HCT116 (cell line): ENCODE data around the gene CTRB2.

ENCODE experiments used
- CBX3 ChIP-seq: IDR thresholded peaks from 2 replicates; pipeline ENCODE4 v1.6.1; 2012; ENCODE audit warnings: low read depth
- EZH2 ChIP-seq: fragments of 200-600 bp; sonication (generic); IDR thresholded peaks from 2 replicates; pipeline ENCODE4 v1.6.1; 2017; ENCODE audit warnings: antibody characterized with exemption, mixed run types
- EZH2phosphoT487 ChIP-seq: fragments of 200-600 bp; IDR thresholded peaks from 2 replicates; pipeline ENCODE4 v1.6.1; 2018; ENCODE audit warnings: antibody characterized with exemption, borderline replicate concordance
- JUND ChIP-seq: IDR thresholded peaks from 2 replicates; pipeline ENCODE4 v1.6.1; 2012
- POLR2A ChIP-seq: IDR thresholded peaks from 2 replicates; pipeline ENCODE4 v1.7.0; 2011; ENCODE audit warnings: borderline replicate concordance; ENCODE audit not compliant: insufficient read depth, insufficient read length; ENCODE audit errors: extremely low read depth
- SP1 ChIP-seq: IDR thresholded peaks from 2 replicates; pipeline ENCODE4 v1.6.1; 2012; ENCODE audit warnings: low read depth
- YY1 ChIP-seq: IDR thresholded peaks from 2 replicates; pipeline ENCODE4 v1.6.1; 2011; ENCODE audit warnings: low read length, low read depth, moderate library complexity, mild to moderate bottlenecking; ENCODE audit not compliant: insufficient replicate concordance; ENCODE audit errors: extremely low read depth
- ZNF274 ChIP-seq: fragments of 200-500 bp; sonication (Bioruptor generic); IDR thresholded peaks from 2 replicates; pipeline ENCODE4 v1.6.1; 2014; ENCODE audit warnings: mild to moderate bottlenecking, low read depth, low read length, inconsistent platforms
- TF ChIP-seq, protein P1 (sequence below), 3 experiments: fragments of 200-600 bp in 1 of 3; sonication (generic) in 1 of 3; IDR thresholded peaks in 2 of 3; conservative IDR thresholded peaks in 1 of 3; 2 replicates each; pipeline ENCODE4 v1.5.1; 2012 to 2017; ENCODE audit warnings: low read depth in 2 of 3, low read length in 2 of 3, antibody characterized with exemption in 1 of 3, borderline replicate concordance in 1 of 3, control low read depth in 1 of 3, mild to moderate bottlenecking in 1 of 3, mixed read lengths in 1 of 3, mixed run types in 1 of 3, moderate library complexity in 1 of 3; ENCODE audit not compliant: insufficient read depth in 1 of 3
- TF ChIP-seq, protein P2 (sequence below): IDR thresholded peaks from 2 replicates; pipeline ENCODE4 v1.6.1; 2012
- TF ChIP-seq, protein P3 (sequence below): IDR thresholded peaks from 2 replicates; pipeline ENCODE4 v1.6.1; 2012; ENCODE audit warnings: low read depth

- TF ChIP-seq, protein P1, sequence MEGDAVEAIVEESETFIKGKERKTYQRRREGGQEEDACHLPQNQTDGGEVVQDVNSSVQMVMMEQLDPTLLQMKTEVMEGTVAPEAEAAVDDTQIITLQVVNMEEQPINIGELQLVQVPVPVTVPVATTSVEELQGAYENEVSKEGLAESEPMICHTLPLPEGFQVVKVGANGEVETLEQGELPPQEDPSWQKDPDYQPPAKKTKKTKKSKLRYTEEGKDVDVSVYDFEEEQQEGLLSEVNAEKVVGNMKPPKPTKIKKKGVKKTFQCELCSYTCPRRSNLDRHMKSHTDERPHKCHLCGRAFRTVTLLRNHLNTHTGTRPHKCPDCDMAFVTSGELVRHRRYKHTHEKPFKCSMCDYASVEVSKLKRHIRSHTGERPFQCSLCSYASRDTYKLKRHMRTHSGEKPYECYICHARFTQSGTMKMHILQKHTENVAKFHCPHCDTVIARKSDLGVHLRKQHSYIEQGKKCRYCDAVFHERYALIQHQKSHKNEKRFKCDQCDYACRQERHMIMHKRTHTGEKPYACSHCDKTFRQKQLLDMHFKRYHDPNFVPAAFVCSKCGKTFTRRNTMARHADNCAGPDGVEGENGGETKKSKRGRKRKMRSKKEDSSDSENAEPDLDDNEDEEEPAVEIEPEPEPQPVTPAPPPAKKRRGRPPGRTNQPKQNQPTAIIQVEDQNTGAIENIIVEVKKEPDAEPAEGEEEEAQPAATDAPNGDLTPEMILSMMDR (IDR thresholded peaks at IDR 0.05 in 2 of 3, conservative IDR thresholded peaks at IDR 0.05 in 1 of 3; ENCODE audit: borderline replicate concordance in 1 of 3, insufficient read depth in 1 of 3, low read depth in 2 of 3, low read length in 2 of 3) = peak in 1 of 3 experiments; percentile 22; a peak in 1 of 6 replicates
- TF ChIP-seq, protein P2, sequence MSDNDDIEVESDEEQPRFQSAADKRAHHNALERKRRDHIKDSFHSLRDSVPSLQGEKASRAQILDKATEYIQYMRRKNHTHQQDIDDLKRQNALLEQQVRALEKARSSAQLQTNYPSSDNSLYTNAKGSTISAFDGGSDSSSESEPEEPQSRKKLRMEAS = no peak
- no peak for TF ChIP-seq JUND
- TF ChIP-seq, protein P3, sequence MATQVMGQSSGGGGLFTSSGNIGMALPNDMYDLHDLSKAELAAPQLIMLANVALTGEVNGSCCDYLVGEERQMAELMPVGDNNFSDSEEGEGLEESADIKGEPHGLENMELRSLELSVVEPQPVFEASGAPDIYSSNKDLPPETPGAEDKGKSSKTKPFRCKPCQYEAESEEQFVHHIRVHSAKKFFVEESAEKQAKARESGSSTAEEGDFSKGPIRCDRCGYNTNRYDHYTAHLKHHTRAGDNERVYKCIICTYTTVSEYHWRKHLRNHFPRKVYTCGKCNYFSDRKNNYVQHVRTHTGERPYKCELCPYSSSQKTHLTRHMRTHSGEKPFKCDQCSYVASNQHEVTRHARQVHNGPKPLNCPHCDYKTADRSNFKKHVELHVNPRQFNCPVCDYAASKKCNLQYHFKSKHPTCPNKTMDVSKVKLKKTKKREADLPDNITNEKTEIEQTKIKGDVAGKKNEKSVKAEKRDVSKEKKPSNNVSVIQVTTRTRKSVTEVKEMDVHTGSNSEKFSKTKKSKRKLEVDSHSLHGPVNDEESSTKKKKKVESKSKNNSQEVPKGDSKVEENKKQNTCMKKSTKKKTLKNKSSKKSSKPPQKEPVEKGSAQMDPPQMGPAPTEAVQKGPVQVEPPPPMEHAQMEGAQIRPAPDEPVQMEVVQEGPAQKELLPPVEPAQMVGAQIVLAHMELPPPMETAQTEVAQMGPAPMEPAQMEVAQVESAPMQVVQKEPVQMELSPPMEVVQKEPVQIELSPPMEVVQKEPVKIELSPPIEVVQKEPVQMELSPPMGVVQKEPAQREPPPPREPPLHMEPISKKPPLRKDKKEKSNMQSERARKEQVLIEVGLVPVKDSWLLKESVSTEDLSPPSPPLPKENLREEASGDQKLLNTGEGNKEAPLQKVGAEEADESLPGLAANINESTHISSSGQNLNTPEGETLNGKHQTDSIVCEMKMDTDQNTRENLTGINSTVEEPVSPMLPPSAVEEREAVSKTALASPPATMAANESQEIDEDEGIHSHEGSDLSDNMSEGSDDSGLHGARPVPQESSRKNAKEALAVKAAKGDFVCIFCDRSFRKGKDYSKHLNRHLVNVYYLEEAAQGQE = no peak
- TF ChIP-seq POLR2A = no peak
- TF ChIP-seq EZH2 = no peak
- no peak for TF ChIP-seq ZNF274
- no peak for TF ChIP-seq CBX3
- TF ChIP-seq YY1 = no peak
- TF ChIP-seq EZH2phosphoT487 = no peak
- TF ChIP-seq SP1 = no peak
These were observed 32.0 kb upstream of the CTRB2 start for GRCh38 chr16:75238853-75239541.
